WTC11 (cell line): ENCODE results near the gene MBLAC2. TPM values are rescaled to one million over a fixed set of nuclear protein-coding genes. Genes with fewer than 3 reads are reported as not detected.

Source experiments
- ATAC-seq: fragments of 200-7000 bp; cut with Tn5 transposase; 2 replicates; pipeline ENCODE4 v1.10.0; 2021; ENCODE audit warnings: mild to moderate bottlenecking, moderate library complexity
- CTCF ChIA-PET: fragments of 300-600 bp; sonication (Branson Sonifier 250); formaldehyde crosslinking; loops from one replicate; lab custom pipeline; 2021; ENCODE audit warnings: antibody characterized with exemption; lab: Charles Lee
- POLR2A ChIA-PET: fragments of 350-600 bp; sonication (Branson Sonifier 250); formaldehyde crosslinking; loops from one replicate; lab custom pipeline; 2021; ENCODE audit warnings: antibody characterized with exemption; lab: Charles Lee
- DNase-seq: peaks from one replicate; pipeline ENCODE4 v3.0.0; 2021; ENCODE audit warnings: low spot score
- H3K27ac Mint-ChIP-seq: 2 replicates; pipeline ENCODE4 v1.8.0; 2021; ENCODE audit warnings: mixed read lengths
- H3K27me3 Mint-ChIP-seq: 2 replicates; pipeline ENCODE4 v1.8.0; 2021; ENCODE audit warnings: low read depth, mild to moderate bottlenecking, moderate library complexity, mixed read lengths
- H3K36me3 Mint-ChIP-seq: 2 replicates; pipeline ENCODE4 v1.8.0; 2021; ENCODE audit warnings: mixed read lengths
- H3K4me1 Mint-ChIP-seq: 2 replicates; pipeline ENCODE4 v1.8.0; 2022; ENCODE audit warnings: mixed read lengths
- H3K4me3 Mint-ChIP-seq: 2 replicates; pipeline ENCODE4 v1.8.0; 2021; ENCODE audit warnings: mild to moderate bottlenecking, moderate library complexity, mixed read lengths
- H3K9me3 Mint-ChIP-seq: 2 replicates; pipeline ENCODE4 v1.8.0; 2021; ENCODE audit warnings: mixed read lengths
- CREB1 ChIP-seq: sonication (generic); formaldehyde crosslinking; IDR thresholded peaks from 2 replicates; pipeline ENCODE4 v1.8.0; 2023; ENCODE audit warnings: mild to moderate bottlenecking, missing genetic modification reagents
- HMGA2 ChIP-seq: fragments of 250-450 bp; sonication (Bioruptor Pico); IDR thresholded peaks from 2 replicates; pipeline ENCODE4 v1.4.0; 2021; ENCODE audit warnings: mild to moderate bottlenecking, moderate library complexity
- JAZF1 ChIP-seq: fragments of 250-450 bp; sonication (Bioruptor Pico); IDR thresholded peaks from 2 replicates; pipeline ENCODE4 v1.9.0; 2021; ENCODE audit warnings: moderate library complexity, mild to moderate bottlenecking, inconsistent platforms
- JUN ChIP-seq: sonication (generic); formaldehyde crosslinking; IDR thresholded peaks from 2 replicates; pipeline ENCODE4 v1.8.0; 2023; ENCODE audit warnings: mild to moderate bottlenecking, missing genetic modification reagents
- NR3C1 ChIP-seq: sonication (generic); formaldehyde crosslinking; conservative IDR thresholded peaks from 2 replicates; pipeline ENCODE4 v1.8.1; 2023; ENCODE audit warnings: low read depth, mild to moderate bottlenecking, missing genetic modification reagents
- PRRX2 ChIP-seq: fragments of 250-450 bp; sonication (Bioruptor Pico); IDR thresholded peaks from 2 replicates; pipeline ENCODE4 v1.8.0; 2021; ENCODE audit warnings: mild to moderate bottlenecking
- TEAD1 ChIP-seq: sonication (generic); formaldehyde crosslinking; IDR thresholded peaks from 2 replicates; pipeline ENCODE4 v1.8.0; 2022; ENCODE audit warnings: mild to moderate bottlenecking, missing genetic modification reagents
- ZNF121 ChIP-seq: sonication (generic); formaldehyde crosslinking; IDR thresholded peaks from 2 replicates; pipeline ENCODE4 v1.8.0; 2023; ENCODE audit warnings: missing genetic modification reagents
- ZNF671 ChIP-seq: fragments of 250-450 bp; sonication (Bioruptor Pico); IDR thresholded peaks from 2 replicates; pipeline ENCODE4 v1.8.0; 2021; ENCODE audit warnings: mild to moderate bottlenecking
- total RNA-seq: library from RNA; stranded (reverse); gene quantifications from 3 replicates; pipeline ENCODE4 v1.2.3, GENCODE V29; 2021
- TF ChIP-seq, protein P1 (sequence below): sonication (generic); formaldehyde crosslinking; IDR thresholded peaks from 2 replicates; pipeline ENCODE4 v1.8.0; 2023; ENCODE audit warnings: mild to moderate bottlenecking, missing genetic modification reagents
- TF ChIP-seq, protein P2 (sequence below): fragments of 250-450 bp; sonication (Bioruptor Pico); IDR thresholded peaks from 2 replicates; pipeline ENCODE4 v1.9.0; 2021; ENCODE audit warnings: moderate library complexity, mild to moderate bottlenecking, inconsistent platforms, borderline replicate concordance
- TF ChIP-seq, protein P3 (sequence below): fragments of 250-450 bp; sonication (Bioruptor Pico); IDR thresholded peaks from 2 replicates; pipeline ENCODE4 v1.8.0; 2021; ENCODE audit warnings: mild to moderate bottlenecking
- TF ChIP-seq, protein P4 (sequence below): sonication (generic); formaldehyde crosslinking; conservative IDR thresholded peaks from 2 replicates; pipeline ENCODE4 v1.8.1; 2023; ENCODE audit warnings: mild to moderate bottlenecking, low read depth, missing genetic modification reagents, moderate library complexity
- TF ChIP-seq, protein P5 (sequence below): sonication (generic); formaldehyde crosslinking; IDR thresholded peaks from 2 replicates; pipeline ENCODE4 v1.8.0; 2023; ENCODE audit warnings: missing genetic modification reagents
- TF ChIP-seq, protein P6 (sequence below): fragments of 250-450 bp; sonication (Bioruptor Pico); conservative IDR thresholded peaks from 2 replicates; pipeline ENCODE4 v1.9.0; 2021; ENCODE audit warnings: mild to moderate bottlenecking
- TF ChIP-seq, protein P7 (sequence below): fragments of 250-450 bp; sonication (Bioruptor Pico); IDR thresholded peaks from 2 replicates; pipeline ENCODE4 v2.1.2; 2022; ENCODE audit warnings: mild to moderate bottlenecking, moderate library complexity
- TF ChIP-seq, protein P8 (sequence below): fragments of 250-450 bp; sonication (Bioruptor Pico); IDR thresholded peaks from 2 replicates; pipeline ENCODE4 v1.9.0; 2021; ENCODE audit warnings: mild to moderate bottlenecking, borderline replicate concordance

MBLAC2 gene
- total RNA-seq, 1 experiment from 2014 or later = 5.9 TPM

DNA sequence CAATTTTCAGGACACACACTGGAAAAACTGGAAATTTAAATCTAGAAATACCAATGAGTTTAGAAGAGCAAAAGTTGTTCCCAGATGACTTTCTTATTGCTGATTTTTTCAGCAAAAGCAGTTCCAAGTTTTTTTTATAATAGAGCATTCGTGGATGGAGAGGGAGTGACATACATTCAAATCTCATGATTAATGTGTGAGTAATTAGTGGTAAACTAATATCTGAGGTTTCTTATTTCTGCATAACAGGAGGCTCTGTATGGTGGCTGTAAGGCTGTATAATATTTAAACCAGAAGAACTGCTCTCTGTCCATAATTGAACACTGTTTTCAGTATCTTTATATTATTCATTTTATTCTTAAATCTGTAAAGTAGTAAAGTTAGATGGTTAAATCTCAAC lies 29.0 kb upstream of the MBLAC2 start:
- no peak for TF ChIP-seq PRRX2
- TF ChIP-seq HMGA2 (CRISPR knock-in tag) = no peak
- TF ChIP-seq, protein P1, sequence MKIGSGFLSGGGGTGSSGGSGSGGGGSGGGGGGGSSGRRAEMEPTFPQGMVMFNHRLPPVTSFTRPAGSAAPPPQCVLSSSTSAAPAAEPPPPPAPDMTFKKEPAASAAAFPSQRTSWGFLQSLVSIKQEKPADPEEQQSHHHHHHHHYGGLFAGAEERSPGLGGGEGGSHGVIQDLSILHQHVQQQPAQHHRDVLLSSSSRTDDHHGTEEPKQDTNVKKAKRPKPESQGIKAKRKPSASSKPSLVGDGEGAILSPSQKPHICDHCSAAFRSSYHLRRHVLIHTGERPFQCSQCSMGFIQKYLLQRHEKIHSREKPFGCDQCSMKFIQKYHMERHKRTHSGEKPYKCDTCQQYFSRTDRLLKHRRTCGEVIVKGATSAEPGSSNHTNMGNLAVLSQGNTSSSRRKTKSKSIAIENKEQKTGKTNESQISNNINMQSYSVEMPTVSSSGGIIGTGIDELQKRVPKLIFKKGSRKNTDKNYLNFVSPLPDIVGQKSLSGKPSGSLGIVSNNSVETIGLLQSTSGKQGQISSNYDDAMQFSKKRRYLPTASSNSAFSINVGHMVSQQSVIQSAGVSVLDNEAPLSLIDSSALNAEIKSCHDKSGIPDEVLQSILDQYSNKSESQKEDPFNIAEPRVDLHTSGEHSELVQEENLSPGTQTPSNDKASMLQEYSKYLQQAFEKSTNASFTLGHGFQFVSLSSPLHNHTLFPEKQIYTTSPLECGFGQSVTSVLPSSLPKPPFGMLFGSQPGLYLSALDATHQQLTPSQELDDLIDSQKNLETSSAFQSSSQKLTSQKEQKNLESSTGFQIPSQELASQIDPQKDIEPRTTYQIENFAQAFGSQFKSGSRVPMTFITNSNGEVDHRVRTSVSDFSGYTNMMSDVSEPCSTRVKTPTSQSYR (CRISPR knock-in tag) = no peak
- TF ChIP-seq, protein P2, sequence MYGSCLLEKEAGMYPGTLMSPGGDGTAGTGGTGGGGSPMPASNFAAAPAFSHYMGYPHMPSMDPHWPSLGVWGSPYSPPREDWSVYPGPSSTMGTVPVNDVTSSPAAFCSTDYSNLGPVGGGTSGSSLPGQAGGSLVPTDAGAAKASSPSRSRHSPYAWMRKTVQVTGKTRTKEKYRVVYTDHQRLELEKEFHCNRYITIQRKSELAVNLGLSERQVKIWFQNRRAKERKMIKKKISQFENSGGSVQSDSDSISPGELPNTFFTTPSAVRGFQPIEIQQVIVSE (CRISPR knock-in tag) = no peak
- TF ChIP-seq, protein P3, sequence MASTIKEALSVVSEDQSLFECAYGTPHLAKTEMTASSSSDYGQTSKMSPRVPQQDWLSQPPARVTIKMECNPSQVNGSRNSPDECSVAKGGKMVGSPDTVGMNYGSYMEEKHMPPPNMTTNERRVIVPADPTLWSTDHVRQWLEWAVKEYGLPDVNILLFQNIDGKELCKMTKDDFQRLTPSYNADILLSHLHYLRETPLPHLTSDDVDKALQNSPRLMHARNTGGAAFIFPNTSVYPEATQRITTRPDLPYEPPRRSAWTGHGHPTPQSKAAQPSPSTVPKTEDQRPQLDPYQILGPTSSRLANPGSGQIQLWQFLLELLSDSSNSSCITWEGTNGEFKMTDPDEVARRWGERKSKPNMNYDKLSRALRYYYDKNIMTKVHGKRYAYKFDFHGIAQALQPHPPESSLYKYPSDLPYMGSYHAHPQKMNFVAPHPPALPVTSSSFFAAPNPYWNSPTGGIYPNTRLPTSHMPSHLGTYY = no peak
- TF ChIP-seq, protein P4, sequence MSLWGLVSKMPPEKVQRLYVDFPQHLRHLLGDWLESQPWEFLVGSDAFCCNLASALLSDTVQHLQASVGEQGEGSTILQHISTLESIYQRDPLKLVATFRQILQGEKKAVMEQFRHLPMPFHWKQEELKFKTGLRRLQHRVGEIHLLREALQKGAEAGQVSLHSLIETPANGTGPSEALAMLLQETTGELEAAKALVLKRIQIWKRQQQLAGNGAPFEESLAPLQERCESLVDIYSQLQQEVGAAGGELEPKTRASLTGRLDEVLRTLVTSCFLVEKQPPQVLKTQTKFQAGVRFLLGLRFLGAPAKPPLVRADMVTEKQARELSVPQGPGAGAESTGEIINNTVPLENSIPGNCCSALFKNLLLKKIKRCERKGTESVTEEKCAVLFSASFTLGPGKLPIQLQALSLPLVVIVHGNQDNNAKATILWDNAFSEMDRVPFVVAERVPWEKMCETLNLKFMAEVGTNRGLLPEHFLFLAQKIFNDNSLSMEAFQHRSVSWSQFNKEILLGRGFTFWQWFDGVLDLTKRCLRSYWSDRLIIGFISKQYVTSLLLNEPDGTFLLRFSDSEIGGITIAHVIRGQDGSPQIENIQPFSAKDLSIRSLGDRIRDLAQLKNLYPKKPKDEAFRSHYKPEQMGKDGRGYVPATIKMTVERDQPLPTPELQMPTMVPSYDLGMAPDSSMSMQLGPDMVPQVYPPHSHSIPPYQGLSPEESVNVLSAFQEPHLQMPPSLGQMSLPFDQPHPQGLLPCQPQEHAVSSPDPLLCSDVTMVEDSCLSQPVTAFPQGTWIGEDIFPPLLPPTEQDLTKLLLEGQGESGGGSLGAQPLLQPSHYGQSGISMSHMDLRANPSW (CRISPR knock-in tag) = no peak
- TF ChIP-seq, protein P5, sequence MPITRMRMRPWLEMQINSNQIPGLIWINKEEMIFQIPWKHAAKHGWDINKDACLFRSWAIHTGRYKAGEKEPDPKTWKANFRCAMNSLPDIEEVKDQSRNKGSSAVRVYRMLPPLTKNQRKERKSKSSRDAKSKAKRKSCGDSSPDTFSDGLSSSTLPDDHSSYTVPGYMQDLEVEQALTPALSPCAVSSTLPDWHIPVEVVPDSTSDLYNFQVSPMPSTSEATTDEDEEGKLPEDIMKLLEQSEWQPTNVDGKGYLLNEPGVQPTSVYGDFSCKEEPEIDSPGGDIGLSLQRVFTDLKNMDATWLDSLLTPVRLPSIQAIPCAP = no peak
- no peak for TF ChIP-seq ZNF121 (CRISPR knock-in tag)
- TF ChIP-seq, protein P6, sequence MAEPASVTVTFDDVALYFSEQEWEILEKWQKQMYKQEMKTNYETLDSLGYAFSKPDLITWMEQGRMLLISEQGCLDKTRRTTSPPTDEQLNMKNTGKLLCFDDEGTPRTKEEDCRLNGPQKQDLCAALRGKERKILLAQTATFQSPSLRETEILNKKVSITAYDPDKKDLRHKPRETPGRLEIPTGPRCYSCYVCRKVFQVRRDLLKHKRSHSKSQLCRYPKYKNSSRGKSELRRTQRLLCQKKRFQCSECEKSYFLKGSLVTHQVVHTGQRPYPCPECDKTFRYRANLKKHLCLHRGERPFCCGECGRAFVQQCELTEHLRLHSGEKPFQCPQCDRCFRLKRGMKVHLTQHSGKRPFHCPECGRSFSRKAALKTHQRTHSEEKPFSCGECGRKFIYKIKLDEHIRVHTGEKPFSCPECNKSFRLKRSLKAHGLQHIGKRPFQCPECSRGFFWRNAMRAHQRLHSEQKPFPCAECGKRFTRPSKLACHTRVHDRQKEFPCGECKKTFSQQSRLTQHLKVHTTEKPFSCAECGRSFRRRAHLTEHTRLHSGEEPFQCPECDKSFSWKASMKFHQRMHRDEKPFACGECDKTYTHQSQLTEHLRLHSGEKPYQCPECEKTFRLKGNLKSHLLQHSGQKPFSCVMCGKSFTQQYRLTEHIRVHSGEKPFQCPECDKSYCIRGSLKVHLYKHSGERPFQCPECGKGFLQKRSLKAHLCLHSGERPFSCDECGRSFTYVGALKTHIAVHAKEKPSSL (CRISPR knock-in tag) = no peak
- no peak for TF ChIP-seq NR3C1 (CRISPR knock-in tag)
- TF ChIP-seq, protein P7, sequence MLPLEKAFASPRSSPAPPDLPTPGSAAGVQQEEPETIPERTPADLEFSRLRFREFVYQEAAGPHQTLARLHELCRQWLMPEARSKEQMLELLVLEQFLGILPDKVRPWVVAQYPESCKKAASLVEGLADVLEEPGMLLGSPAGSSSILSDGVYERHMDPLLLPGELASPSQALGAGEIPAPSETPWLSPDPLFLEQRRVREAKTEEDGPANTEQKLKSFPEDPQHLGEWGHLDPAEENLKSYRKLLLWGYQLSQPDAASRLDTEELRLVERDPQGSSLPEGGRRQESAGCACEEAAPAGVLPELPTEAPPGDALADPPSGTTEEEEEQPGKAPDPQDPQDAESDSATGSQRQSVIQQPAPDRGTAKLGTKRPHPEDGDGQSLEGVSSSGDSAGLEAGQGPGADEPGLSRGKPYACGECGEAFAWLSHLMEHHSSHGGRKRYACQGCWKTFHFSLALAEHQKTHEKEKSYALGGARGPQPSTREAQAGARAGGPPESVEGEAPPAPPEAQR (CRISPR knock-in tag) = no peak
- no peak for TF ChIP-seq ZNF671
- TF ChIP-seq JUN = no peak
- Mint-ChIP-seq H3K27me3 (no peaks in the 10 kb centered on the region), H3K27ac (peak overlapping the region; percentile 82; the same call in 1 of the 2 replicates), H3K9me3 (no peaks in the 10 kb centered on the region), H3K4me1 (no peaks in the 10 kb centered on the region), H3K36me3 (peaks cover 26% of the 10 kb centered on the region), H3K4me3 (no peak overlapping the region)
- no peak for ATAC-seq
- ChIA-PET CTCF (interaction anchor here (1.1 kb wide), 1 partner anchor 27 kb away, joined by 3 read pairs; no protein-coding TSS in a partner anchor), POLR2A (no interaction called here)
- no peak for DNase-seq

DNA sequence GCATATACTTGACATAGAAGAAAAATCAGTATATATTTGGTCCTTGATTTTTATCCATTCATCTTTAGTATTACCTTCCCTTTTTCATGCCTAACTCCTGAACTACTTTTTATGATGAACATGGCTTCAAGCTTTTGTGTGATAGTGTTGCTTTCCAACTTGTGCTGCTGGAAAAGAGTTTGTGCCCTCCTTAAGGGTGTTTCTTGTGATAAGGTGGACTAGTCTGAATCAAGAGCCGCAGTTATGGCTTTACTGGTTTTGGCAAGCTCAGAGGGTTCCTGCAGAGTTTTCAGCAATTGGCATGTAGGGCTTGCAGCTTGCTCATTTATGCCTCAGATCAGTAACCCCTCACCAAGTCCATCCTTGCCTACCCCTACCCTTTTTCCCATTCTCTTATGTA lies 20.6 kb upstream of the MBLAC2 start:
- POLR2A ChIA-PET = no interaction called here
- H3K9me3 Mint-ChIP-seq = no peaks in the 10 kb centered on the region
- TF ChIP-seq, protein P8, sequence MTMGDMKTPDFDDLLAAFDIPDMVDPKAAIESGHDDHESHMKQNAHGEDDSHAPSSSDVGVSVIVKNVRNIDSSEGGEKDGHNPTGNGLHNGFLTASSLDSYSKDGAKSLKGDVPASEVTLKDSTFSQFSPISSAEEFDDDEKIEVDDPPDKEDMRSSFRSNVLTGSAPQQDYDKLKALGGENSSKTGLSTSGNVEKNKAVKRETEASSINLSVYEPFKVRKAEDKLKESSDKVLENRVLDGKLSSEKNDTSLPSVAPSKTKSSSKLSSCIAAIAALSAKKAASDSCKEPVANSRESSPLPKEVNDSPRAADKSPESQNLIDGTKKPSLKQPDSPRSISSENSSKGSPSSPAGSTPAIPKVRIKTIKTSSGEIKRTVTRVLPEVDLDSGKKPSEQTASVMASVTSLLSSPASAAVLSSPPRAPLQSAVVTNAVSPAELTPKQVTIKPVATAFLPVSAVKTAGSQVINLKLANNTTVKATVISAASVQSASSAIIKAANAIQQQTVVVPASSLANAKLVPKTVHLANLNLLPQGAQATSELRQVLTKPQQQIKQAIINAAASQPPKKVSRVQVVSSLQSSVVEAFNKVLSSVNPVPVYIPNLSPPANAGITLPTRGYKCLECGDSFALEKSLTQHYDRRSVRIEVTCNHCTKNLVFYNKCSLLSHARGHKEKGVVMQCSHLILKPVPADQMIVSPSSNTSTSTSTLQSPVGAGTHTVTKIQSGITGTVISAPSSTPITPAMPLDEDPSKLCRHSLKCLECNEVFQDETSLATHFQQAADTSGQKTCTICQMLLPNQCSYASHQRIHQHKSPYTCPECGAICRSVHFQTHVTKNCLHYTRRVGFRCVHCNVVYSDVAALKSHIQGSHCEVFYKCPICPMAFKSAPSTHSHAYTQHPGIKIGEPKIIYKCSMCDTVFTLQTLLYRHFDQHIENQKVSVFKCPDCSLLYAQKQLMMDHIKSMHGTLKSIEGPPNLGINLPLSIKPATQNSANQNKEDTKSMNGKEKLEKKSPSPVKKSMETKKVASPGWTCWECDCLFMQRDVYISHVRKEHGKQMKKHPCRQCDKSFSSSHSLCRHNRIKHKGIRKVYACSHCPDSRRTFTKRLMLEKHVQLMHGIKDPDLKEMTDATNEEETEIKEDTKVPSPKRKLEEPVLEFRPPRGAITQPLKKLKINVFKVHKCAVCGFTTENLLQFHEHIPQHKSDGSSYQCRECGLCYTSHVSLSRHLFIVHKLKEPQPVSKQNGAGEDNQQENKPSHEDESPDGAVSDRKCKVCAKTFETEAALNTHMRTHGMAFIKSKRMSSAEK = no peak
- TF ChIP-seq CREB1 (CRISPR knock-in tag) (no peak), JAZF1 (no peak), TEAD1 (no peak)
- TF ChIP-seq, all 79 proteins: peak for 0
- Mint-ChIP-seq H3K36me3 (peaks cover 45% of the 10 kb centered on the region), H3K27me3 (no peaks in the 10 kb centered on the region), H3K27ac (0 out of 2 replicates have a peak overlapping the region, but pooled peaks have one; percentile 47), H3K4me3 (no peak overlapping the region), H3K4me1 (no peaks in the 10 kb centered on the region)
- DNase-seq (no peak), ATAC-seq (no peak)
- CTCF ChIA-PET = no interaction called here
